Prostate gland (tissue), 2 donors: Measurements from ENCODE around the gene LY6G6C. TPM values are rescaled to one million over a fixed set of nuclear protein-coding genes. Genes with fewer than 3 reads are reported as not detected.

Source experiments
- DNase-seq: peaks from one replicate; pipeline ENCODE4 v3.0.0-alpha.2; 2019; ENCODE audit warnings: low spot score
- H3K27ac ChIP-seq, 2 donors: fragments of 200-600 bp; sonication (generic); 2 replicates each; pipeline ENCODE4 v1.5.1; 2017 to 2019
- H3K27me3 ChIP-seq: fragments of 200-600 bp; sonication (generic); replicated peaks from 2 replicates; pipeline ENCODE4 v1.5.1; 2019; ENCODE audit not compliant: insufficient read depth
- H3K36me3 ChIP-seq, 2 donors: fragments of 200-600 bp; sonication (generic); 1 replicate in 1 of 2; 2 replicates in 1 of 2; pipeline versions ENCODE4 v1.5.1 to v1.8.1; 2017 to 2019
- H3K4me1 ChIP-seq: fragments of 200-600 bp; sonication (generic); replicated peaks from 2 replicates; pipeline ENCODE4 v1.5.1; 2019
- H3K4me3 ChIP-seq, 2 donors: fragments of 200-600 bp; sonication (generic); 2 replicates each; pipeline ENCODE4 v1.5.1; 2017 to 2019
- H3K9me3 ChIP-seq: fragments of 200-600 bp; sonication (generic); 2 replicates; pipeline ENCODE4 v1.5.1; 2017
- POLR2A ChIP-seq: fragments of 450-650 bp; IDR thresholded peaks from one replicate; pipeline ENCODE4 v1.6.1; 2016; ENCODE audit warnings: antibody characterized with exemption, mild to moderate bottlenecking
- POLR2AphosphoS5 ChIP-seq: sonication (generic); formaldehyde crosslinking; IDR thresholded peaks from one replicate; pipeline ENCODE4 v1.6.1; 2017; ENCODE audit warnings: antibody characterized with exemption
- WGBS: methylation state at CpG from one replicate; pipeline ENCODE4 v1.1.5; 2018; 5-methylcytosine and 5-hydroxymethylcytosine counted together
- intact Hi-C: fragments of 100-400 bp; cut with DNase I; formaldehyde crosslinking; loops from one replicate; pipeline ENCODE4 v1.14.2; 2022
- total RNA-seq, 2 donors: library from RNA; depleted of rRNA; stranded (reverse); fragments of >200 nt; gene quantifications; one replicate each; pipeline ENCODE4 v1.1.0, GENCODE V29; 2016
- TF ChIP-seq, protein P1 (sequence below), 4 experiments: fragments of 200-600 bp in 2 of 4; fragments of 450-650 bp in 2 of 4; sonication (generic) in 2 of 4; IDR thresholded peaks; 1 replicate in 3 of 4; 2 replicates in 1 of 4; pipeline ENCODE4 v1.5.1; 2016 to 2019; ENCODE audit warnings: antibody characterized with exemption in 4 of 4, mild to moderate bottlenecking in 2 of 4, moderate library complexity in 2 of 4

Gene LY6G6C
- total RNA-seq, 2 donors from 2014 or later = not detected

DNA sequence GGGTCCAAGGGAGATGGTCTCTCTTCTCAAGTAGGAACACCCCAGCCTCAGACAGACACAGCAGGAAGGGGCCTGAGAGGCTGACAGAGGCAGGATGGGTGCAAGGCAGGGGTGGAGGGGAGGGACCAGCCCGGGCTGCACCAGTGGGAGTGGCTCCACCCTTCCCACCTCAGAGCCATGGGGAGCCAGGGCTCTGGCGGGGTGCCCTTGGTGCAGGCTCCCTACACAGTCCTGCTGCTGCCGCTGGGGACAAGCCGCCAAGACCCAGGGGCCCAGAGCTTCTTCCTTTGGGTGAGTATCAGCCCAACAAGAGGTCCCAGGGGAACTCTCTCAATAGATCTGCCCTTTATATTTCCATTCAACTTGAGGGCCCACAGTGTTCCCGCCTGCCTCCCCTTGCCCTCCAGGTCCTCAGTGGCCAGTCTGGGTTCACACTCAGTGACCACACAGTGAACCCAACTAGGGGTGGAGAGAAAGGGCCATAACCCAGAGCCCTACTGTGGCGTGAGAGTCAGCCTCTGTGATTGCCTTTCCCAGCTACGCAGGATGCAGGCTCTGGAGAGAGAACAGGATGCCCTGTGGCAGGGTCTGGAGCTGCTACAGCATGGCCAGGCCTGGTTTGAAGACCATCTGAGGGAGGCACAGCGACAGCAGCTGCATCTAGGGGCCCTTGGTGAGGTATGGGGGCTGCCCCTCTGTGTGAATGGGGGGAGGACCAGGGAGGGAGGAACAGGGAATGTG, 41.5 kb upstream of the LY6G6C start:
- Histone ChIP-seq H3K4me3 (no peak overlapping the region), H3K27ac (no peak overlapping the region), H3K36me3 (no peaks in the 10 kb centered on the region), H3K9me3 (no peaks in the 10 kb centered on the region), H3K4me1 (no peaks in the 10 kb centered on the region), H3K27me3 (no peaks in the 10 kb centered on the region)
- DNase-seq = no peak
- TF ChIP-seq POLR2A = no peak
- no peak for TF ChIP-seq POLR2AphosphoS5
- TF ChIP-seq, protein P1, sequence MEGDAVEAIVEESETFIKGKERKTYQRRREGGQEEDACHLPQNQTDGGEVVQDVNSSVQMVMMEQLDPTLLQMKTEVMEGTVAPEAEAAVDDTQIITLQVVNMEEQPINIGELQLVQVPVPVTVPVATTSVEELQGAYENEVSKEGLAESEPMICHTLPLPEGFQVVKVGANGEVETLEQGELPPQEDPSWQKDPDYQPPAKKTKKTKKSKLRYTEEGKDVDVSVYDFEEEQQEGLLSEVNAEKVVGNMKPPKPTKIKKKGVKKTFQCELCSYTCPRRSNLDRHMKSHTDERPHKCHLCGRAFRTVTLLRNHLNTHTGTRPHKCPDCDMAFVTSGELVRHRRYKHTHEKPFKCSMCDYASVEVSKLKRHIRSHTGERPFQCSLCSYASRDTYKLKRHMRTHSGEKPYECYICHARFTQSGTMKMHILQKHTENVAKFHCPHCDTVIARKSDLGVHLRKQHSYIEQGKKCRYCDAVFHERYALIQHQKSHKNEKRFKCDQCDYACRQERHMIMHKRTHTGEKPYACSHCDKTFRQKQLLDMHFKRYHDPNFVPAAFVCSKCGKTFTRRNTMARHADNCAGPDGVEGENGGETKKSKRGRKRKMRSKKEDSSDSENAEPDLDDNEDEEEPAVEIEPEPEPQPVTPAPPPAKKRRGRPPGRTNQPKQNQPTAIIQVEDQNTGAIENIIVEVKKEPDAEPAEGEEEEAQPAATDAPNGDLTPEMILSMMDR (IDR thresholded peaks at IDR 0.05) = no peak
- intact Hi-C loops = no loop called here
- WGBS = 66% methylated on average over 7 of the region's 8 CpGs

DNA sequence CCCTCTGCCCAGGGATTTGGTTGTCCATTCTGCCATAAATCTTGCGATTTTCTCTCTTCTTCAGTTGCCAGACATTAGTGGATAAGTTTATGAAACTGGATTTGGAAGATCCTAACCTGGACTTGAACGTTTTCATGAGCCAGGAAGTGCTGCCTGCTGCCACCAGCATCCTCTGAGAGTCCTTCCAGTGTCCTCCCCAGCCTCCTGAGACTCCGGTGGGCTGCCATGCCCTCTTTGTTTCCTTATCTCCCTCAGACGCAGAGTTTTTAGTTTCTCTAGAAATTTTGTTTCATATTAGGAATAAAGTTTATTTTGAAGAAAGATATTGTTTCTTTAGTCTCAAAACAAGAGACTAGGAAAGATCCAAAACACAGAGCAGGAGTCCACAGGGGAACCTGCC, 40.8 kb upstream of the LY6G6C start, which contains the start of gene SAPCD1:
Gene SAPCD1 (plus strand): TSS at position 301 of the 400 bp plus-strand sequence. CDS start 399 bp downstream, outside the sequence.
- no peaks in the 10 kb centered on the region for H3K36me3 ChIP-seq
- H3K9me3 ChIP-seq = no peaks in the 10 kb centered on the region
- intact Hi-C loops = no loop called here
- no peaks in the 10 kb centered on the region for H3K4me1 ChIP-seq
- 80% methylated on average over 4 of the region's 4 CpGs for WGBS
- DNase-seq = no peak
- no peaks in the 10 kb centered on the region for H3K27me3 ChIP-seq
- H3K27ac ChIP-seq = no peak within 1 kb of the TSS
- no peak within 1 kb of the TSS for H3K4me3 ChIP-seq
- no peak for TF ChIP-seq POLR2A

DNA sequence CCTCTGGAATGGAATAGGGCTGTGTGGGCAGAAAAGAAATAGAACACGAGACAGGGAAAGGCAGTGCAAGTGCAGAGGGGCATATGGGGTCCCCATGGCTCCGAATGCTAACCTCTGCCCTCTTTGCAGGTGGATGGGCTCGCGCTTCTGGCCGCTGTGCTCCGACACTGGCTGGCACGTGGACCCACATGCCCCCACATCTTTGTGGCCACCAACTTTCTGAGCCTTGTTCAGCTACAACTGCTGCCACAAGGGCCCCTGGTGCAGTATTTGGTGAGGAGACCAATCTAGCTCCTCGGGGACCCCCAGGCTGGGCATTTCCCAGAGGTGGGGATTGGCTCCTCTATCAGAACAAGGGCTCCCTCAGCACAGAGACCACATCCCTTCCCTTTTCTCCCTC, 39.8 kb upstream of the LY6G6C start:
- intact Hi-C loops = no loop called here
- H3K27ac ChIP-seq = no peak overlapping the region
- DNase-seq = no peak
- TF ChIP-seq POLR2AphosphoS5 (no peak), POLR2A (no peak)
- TF ChIP-seq, protein P1 (IDR thresholded peaks at IDR 0.05) = no peak
- no peak overlapping the region for H3K4me3 ChIP-seq
- H3K36me3 ChIP-seq = no peaks in the 10 kb centered on the region
- H3K9me3 ChIP-seq = no peaks in the 10 kb centered on the region
- H3K27me3 ChIP-seq = no peaks in the 10 kb centered on the region
- H3K4me1 ChIP-seq = no peaks in the 10 kb centered on the region
- WGBS = 97% methylated on average over 8 of the region's 8 CpGs

DNA sequence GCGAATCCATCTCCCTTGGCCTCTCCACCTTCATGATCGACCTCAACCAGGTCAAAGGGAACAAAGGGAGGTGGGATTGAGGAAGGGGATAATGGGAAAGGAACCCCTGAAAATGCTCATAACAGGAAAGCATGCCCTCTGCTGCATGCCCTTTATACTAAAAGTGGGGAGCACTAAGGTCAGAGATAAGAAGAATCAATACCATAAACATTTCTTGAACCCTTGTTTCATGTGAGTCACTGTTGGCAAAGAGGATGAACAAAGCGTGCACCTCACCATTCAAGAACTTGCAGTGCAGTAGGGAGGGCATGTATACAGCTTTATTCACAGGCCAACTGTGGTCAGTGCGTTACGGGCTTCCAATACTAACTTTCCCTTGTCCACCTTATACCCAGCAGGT, 39.2 kb upstream of the LY6G6C start:
- Histone ChIP-seq H3K4me1 (no peaks in the 10 kb centered on the region), H3K9me3 (no peaks in the 10 kb centered on the region), H3K36me3 (no peaks in the 10 kb centered on the region), H3K27ac (no peak overlapping the region), H3K4me3 (no peak overlapping the region), H3K27me3 (no peaks in the 10 kb centered on the region)
- 95% methylated on average over 5 of the region's 5 CpGs for WGBS
- TF ChIP-seq POLR2A (no peak), POLR2AphosphoS5 (no peak)
- TF ChIP-seq, protein P1 (IDR thresholded peaks at IDR 0.05) = no peak
- intact Hi-C loops = no loop called here
- no peak for DNase-seq

DNA sequence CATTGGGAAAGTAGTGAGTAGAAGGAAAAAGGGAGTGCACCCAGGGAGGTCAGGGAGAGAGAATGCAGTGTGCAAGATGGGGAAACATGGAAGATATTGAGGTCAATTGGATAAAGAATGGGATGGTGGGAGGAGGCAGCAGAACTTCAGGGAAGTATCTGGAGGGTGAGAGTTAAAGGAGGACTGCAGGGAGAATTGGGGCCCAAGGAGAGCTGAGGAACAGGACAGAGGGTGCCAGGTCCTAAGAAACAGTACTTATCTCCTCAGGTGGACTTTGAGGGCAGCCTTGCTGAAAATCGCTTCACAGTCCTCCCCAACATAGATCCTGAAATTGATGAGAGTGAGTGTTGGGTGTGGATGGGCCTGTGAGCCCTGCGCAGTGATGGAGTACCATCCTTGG, 36.7 kb upstream of the LY6G6C start:
- H3K27ac ChIP-seq = no peak overlapping the region
- H3K9me3 ChIP-seq = no peaks in the 10 kb centered on the region
- H3K36me3 ChIP-seq = no peaks in the 10 kb centered on the region
- no peaks in the 10 kb centered on the region for H3K27me3 ChIP-seq
- no peak for DNase-seq
- TF ChIP-seq, protein P1 (IDR thresholded peaks at IDR 0.05) = no peak
- TF ChIP-seq POLR2AphosphoS5 (no peak), POLR2A (no peak)
- no peak overlapping the region for H3K4me3 ChIP-seq
- WGBS = 89% methylated on average over 2 of the region's 2 CpGs
- intact Hi-C loops = no loop called here
- no peaks in the 10 kb centered on the region for H3K4me1 ChIP-seq
